Measurements from ENCODE around the gene TMEM161A. TPM values are rescaled to one million over a fixed set of nuclear protein-coding genes. Genes with fewer than 3 reads are reported as not detected.

The TMEM161A gene
- total RNA-seq, 2 experiments from 2014 or later: 8.2 to 10.9 TPM

- TF ChIP-seq CTCF (IDR thresholded peaks at IDR 0.05): no peak
- no peak overlapping the region for H3K4me3 Mint-ChIP-seq
- no peak overlapping the region for H3K27ac ChIP-seq (ENCODE audit: low read depth in 1 of 2, low read length in 2 of 2)
- DNase-seq (no peak), ATAC-seq (ENCODE audit: poor library complexity) (no peak)
- H3K27ac Mint-ChIP-seq: no peak overlapping the region
- ChIA-PET CTCF (no interaction called here), POLR2A (no interaction called here)
- no peaks in the 10 kb centered on the region for H3K4me1 ChIP-seq (ENCODE audit: insufficient read depth, low read length)
- H3K4me3 ChIP-seq (ENCODE audit: low read length): no peak overlapping the region
- peaks cover 38% of the 10 kb centered on the region for H3K36me3 Mint-ChIP-seq (ENCODE audit: low read depth)
- no peaks in the 10 kb centered on the region for H3K4me1 Mint-ChIP-seq (ENCODE audit: low read depth)
- H3K36me3 ChIP-seq (ENCODE audit: insufficient read depth, low read length): peaks cover 20% of the 10 kb centered on the region
- intact Hi-C loops (cut with DNase I, micrococcal nuclease): no loop called here
- no peaks in the 10 kb centered on the region for H3K27me3 ChIP-seq (ENCODE audit: control insufficient read depth in 1 of 2, insufficient read depth in 2 of 2, low read length in 2 of 2)
- H3K9me3 ChIP-seq (ENCODE audit: control insufficient read depth in 1 of 2, insufficient read depth in 1 of 2, low read length in 2 of 2): peaks cover 0 to 5% of the 10 kb centered on the region in 2 experiments
- H3K27me3 Mint-ChIP-seq: no peaks in the 10 kb centered on the region
- peaks cover 2% of the 10 kb centered on the region for H3K9me3 Mint-ChIP-seq
These were observed 18.7 kb downstream of the TMEM161A start for GRCh38 chr19:19119325-19120237.

GRCh38 chr19:19115954-19116353 is 22.3 kb downstream of the TMEM161A start:
- ChIA-PET CTCF (interaction anchor here (1.2 kb wide), 1 partner anchor 52 kb away, joined by 3 read pairs; the partner anchor contains the start of gene SLC25A42), POLR2A (interaction anchor here (1.1 kb wide), 1 partner anchor 53 kb away, joined by 3 read pairs; no protein-coding TSS in a partner anchor)
- no peak overlapping the region for H3K27ac ChIP-seq (ENCODE audit: low read depth in 1 of 2, low read length in 2 of 2)
- Mint-ChIP-seq H3K4me3 (no peak overlapping the region), H3K9me3 (no peaks in the 10 kb centered on the region), H3K27me3 (no peaks in the 10 kb centered on the region), H3K36me3 (ENCODE audit: low read depth) (peaks cover 11% of the 10 kb centered on the region), H3K4me1 (ENCODE audit: low read depth) (no peaks in the 10 kb centered on the region), H3K27ac (no peak overlapping the region)
- no peaks in the 10 kb centered on the region for H3K9me3 ChIP-seq (ENCODE audit: control insufficient read depth in 1 of 2, insufficient read depth in 1 of 2, low read length in 2 of 2)
- H3K4me3 ChIP-seq (ENCODE audit: low read length): no peak overlapping the region
- H3K4me1 ChIP-seq (ENCODE audit: insufficient read depth, low read length): peaks cover 3% of the 10 kb centered on the region
- intact Hi-C loops (cut with DNase I, micrococcal nuclease): loop anchor here (2.0 kb wide), 2 partner anchors 61 to 63 kb away; no protein-coding TSS in a partner anchor
- H3K36me3 ChIP-seq (ENCODE audit: insufficient read depth, low read length): peaks cover 14% of the 10 kb centered on the region
- ATAC-seq (ENCODE audit: poor library complexity) (peak; percentile 52), DNase-seq (peak in 13 of 14 experiments; percentile 21 to 67 (median 34))
- H3K27me3 ChIP-seq (ENCODE audit: control insufficient read depth in 1 of 2, insufficient read depth in 2 of 2, low read length in 2 of 2): no peaks in the 10 kb centered on the region
- TF ChIP-seq CTCF (IDR thresholded peaks at IDR 0.05): peak; percentile 42

GRCh38 chr19:19113040-19113626 is 25.1 kb downstream of the TMEM161A start:
- no peaks in the 10 kb centered on the region for H3K27me3 Mint-ChIP-seq
- H3K27ac Mint-ChIP-seq: no peak overlapping the region
- no peaks in the 10 kb centered on the region for H3K4me1 Mint-ChIP-seq (ENCODE audit: low read depth)
- H3K36me3 Mint-ChIP-seq (ENCODE audit: low read depth): no peaks in the 10 kb centered on the region
- TF ChIP-seq CTCF (IDR thresholded peaks at IDR 0.05): no peak
- no peaks in the 10 kb centered on the region for H3K9me3 Mint-ChIP-seq
- POLR2A ChIA-PET: no interaction called here
- Histone ChIP-seq H3K27me3 (ENCODE audit: control insufficient read depth in 1 of 2, insufficient read depth in 2 of 2, low read length in 2 of 2) (no peaks in the 10 kb centered on the region), H3K4me1 (ENCODE audit: insufficient read depth, low read length) (peaks cover 9% of the 10 kb centered on the region), H3K36me3 (ENCODE audit: insufficient read depth, low read length) (no peaks in the 10 kb centered on the region), H3K9me3 (ENCODE audit: control insufficient read depth in 1 of 2, insufficient read depth in 1 of 2, low read length in 2 of 2) (no peaks in the 10 kb centered on the region), H3K4me3 (ENCODE audit: low read length) (no peak overlapping the region), H3K27ac (ENCODE audit: low read depth in 1 of 2, low read length in 2 of 2) (no peak overlapping the region)
- CTCF ChIA-PET: interaction anchor here (0.7 kb wide), 1 partner anchor 61 kb away, joined by 3 read pairs; no protein-coding TSS in a partner anchor
- intact Hi-C loops (cut with DNase I, micrococcal nuclease): no loop called here
- DNase-seq (no peak), ATAC-seq (ENCODE audit: poor library complexity) (no peak)
- H3K4me3 Mint-ChIP-seq: no peak overlapping the region

All from CD4-positive, alpha-beta T cell (primary cell).